ENCODE data around the gene HSPB9.

Gene HSPB9

DNA sequence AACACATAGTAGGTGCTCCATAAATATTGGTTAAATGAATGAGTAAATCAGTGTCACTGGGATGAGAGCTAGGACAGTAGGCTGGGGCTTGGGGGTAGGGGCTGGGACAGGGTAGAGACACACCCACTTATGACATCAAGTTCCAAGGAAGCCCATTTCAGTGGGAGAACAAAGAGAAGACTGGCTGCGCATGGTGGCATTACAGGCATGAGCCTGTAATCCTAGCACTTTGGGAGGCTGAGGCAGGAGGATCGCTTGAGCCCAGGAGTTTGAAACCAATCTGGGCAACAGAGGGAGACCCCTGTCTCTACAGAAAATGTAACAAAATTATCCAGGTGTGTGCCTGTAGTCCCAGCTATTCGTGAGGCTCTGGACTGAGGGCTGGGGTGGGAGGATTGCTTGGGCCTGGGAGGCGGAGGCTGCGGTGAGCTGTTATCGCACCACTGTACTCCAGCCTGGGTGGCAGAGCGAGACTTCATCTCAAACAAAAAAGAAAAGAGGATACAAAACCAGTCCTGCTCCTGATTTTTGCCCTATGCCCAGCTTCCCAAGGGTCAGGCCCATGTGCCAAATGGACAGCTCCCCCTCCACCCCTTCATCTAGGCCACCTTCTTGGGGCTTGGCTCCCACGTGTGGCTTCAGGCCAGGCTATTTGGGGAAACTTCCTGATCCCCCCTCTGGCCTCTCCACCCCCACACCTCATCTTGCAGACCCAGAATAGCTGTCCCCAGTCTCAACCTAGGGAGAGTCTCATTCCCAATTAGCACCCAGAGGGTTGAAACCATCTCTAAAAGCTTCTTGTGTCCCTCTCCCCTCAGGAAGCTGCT lies 31.4 kb upstream of the HSPB9 start:
- DNase-seq (ENCODE audit: low read depth, low spot score): no peak
- POLR2A ChIA-PET: no interaction called here
- no peak overlapping the region for H3K4me3 ChIP-seq (ENCODE audit: low read depth, low read length)
- TF ChIP-seq, protein P1, sequence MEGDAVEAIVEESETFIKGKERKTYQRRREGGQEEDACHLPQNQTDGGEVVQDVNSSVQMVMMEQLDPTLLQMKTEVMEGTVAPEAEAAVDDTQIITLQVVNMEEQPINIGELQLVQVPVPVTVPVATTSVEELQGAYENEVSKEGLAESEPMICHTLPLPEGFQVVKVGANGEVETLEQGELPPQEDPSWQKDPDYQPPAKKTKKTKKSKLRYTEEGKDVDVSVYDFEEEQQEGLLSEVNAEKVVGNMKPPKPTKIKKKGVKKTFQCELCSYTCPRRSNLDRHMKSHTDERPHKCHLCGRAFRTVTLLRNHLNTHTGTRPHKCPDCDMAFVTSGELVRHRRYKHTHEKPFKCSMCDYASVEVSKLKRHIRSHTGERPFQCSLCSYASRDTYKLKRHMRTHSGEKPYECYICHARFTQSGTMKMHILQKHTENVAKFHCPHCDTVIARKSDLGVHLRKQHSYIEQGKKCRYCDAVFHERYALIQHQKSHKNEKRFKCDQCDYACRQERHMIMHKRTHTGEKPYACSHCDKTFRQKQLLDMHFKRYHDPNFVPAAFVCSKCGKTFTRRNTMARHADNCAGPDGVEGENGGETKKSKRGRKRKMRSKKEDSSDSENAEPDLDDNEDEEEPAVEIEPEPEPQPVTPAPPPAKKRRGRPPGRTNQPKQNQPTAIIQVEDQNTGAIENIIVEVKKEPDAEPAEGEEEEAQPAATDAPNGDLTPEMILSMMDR (IDR thresholded peaks at IDR 0.05; ENCODE audit: insufficient read depth, low read length, missing control alignments): no peak
- CTCF ChIA-PET: interaction anchor here (0.9 to 3.0 kb wide), 6 partner anchors 10 to 66 kb away, joined by 3 to 13 read pairs (median 5); no protein-coding TSS in a partner anchor

DNA sequence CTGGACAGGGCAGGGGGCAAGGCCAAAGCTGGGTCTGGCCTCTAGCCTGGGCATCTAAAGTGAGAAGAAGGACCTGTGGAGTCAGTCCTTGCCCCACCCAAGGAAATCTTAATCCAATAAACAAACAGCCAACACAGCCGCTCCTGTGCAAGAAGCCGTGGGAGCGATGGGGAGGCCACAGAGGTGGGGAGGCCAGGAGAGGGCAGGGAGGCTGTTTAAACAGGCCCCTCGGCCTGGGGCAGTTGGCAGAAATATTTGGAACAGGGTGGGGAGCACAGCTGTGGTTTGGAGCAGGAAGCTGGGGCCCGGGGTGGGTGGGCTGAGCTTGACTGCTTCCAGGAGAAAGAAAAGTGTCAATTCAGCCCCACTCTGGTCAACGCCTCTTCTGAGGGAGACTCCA lies 29.7 kb upstream of the HSPB9 start:
- DNase-seq (ENCODE audit: low read depth, low spot score): no peak
- ChIA-PET POLR2A (no interaction called here), CTCF (interaction anchor here (1.1 to 1.5 kb wide), 4 partner anchors 8 to 33 kb away, joined by 3 to 5 read pairs (median 4); no protein-coding TSS in a partner anchor)
- H3K4me3 ChIP-seq (ENCODE audit: low read depth, low read length): no peak overlapping the region
- TF ChIP-seq, protein P1 (IDR thresholded peaks at IDR 0.05; ENCODE audit: insufficient read depth, low read length, missing control alignments): no peak

GRCh38 chr17:42094375-42095069 lies 28.1 kb upstream of the HSPB9 start:
- DNase-seq (ENCODE audit: low read depth, low spot score): no peak
- TF ChIP-seq, protein P1 (IDR thresholded peaks at IDR 0.05; ENCODE audit: insufficient read depth, low read length, missing control alignments): no peak
- no peak overlapping the region for H3K4me3 ChIP-seq (ENCODE audit: low read depth, low read length)
- ChIA-PET CTCF (interaction anchor here (1.4 kb wide), 1 partner anchor 35 kb away, joined by 3 read pairs; no protein-coding TSS in a partner anchor), POLR2A (no interaction called here)

GRCh38 chr17:42096360-42097111 lies 26.1 kb upstream of the HSPB9 start:
- POLR2A ChIA-PET: interaction anchor here (0.7 kb wide), 1 partner anchor 57 kb away, joined by 3 read pairs; no protein-coding TSS in a partner anchor

GRCh38 chr17:42097691-42098631 lies 24.6 kb upstream of the HSPB9 start, which contains the start of gene ZNF385C:
Gene ZNF385C (minus strand): TSS chr17:42098473. CDS start chr17:42063056, 35,417 bp downstream.
- no peak for DNase-seq (ENCODE audit: low read depth, low spot score)
- POLR2A ChIA-PET: interaction anchor here (0.8 to 0.9 kb wide), 2 partner anchors 23 to 367 kb away, joined by 3 to 4 read pairs; partner anchors contain the start of gene KAT2A
- CTCF ChIA-PET: interaction anchor here (0.8 to 25.6 kb wide), 7 partner anchors 12 to 76 kb away, joined by 3 to 451 read pairs (median 8); partner anchors contain the start of genes DNAJC7 and NKIRAS2

More at GRCh38 chr17:42096360-42097111, 26.1 kb upstream of the HSPB9 start:
- no peak overlapping the region for H3K4me3 ChIP-seq (ENCODE audit: low read depth, low read length)
- TF ChIP-seq, protein P1 (IDR thresholded peaks at IDR 0.05; ENCODE audit: insufficient read depth, low read length, missing control alignments): no peak
- CTCF ChIA-PET: interaction anchor here (1.0 to 2.7 kb wide), 6 partner anchors 11 to 76 kb away, joined by 3 to 14 read pairs (median 5); partner anchors contain the start of gene NKIRAS2
- DNase-seq (ENCODE audit: low read depth, low spot score): no peak

More at GRCh38 chr17:42097691-42098631, 24.6 kb upstream of the HSPB9 start, which contains the start of gene ZNF385C:
- TF ChIP-seq, protein P1 (IDR thresholded peaks at IDR 0.05; ENCODE audit: insufficient read depth, low read length, missing control alignments): no peak
- H3K4me3 ChIP-seq (ENCODE audit: low read depth, low read length): no peak within 1 kb of the TSS

Data from AG04449 (cell line).